HEK293 (cell line): ENCODE data around the gene FBXL4.

Experiments
- CTCF ChIA-PET: fragments of 350-600 bp; formaldehyde crosslinking; extraction: SDS; loops from one replicate; lab custom pipeline; 2021; ENCODE audit warnings: antibody characterized with exemption; lab: Yijun Ruan, JAX
- POLR2A ChIA-PET: fragments of 300-600 bp; formaldehyde crosslinking; extraction: SDS; loops from one replicate; lab custom pipeline; 2020; ENCODE audit warnings: antibody characterized with exemption, inconsistent platforms; lab: Yijun Ruan, JAX
- H3K27ac ChIP-seq: fragments of 200-500 bp; sonication (Bioruptor generic); 2 replicates; pipeline ENCODE4 v1.5.1; 2014; ENCODE audit warnings: low read depth, low read length, control low read depth, inconsistent platforms; ENCODE audit errors: extremely low read depth
- H3K36me3 ChIP-seq, 2 experiments: fragments of 200-500 bp in 1 of 2; sonication (Bioruptor generic) in 1 of 2; 1 replicate in 1 of 2; 2 replicates in 1 of 2; pipeline ENCODE4 v1.5.1; 2014 to 2017; ENCODE audit warnings: inconsistent platforms in 2 of 2, low read length in 2 of 2; ENCODE audit not compliant: control insufficient read depth in 2 of 2, insufficient read depth in 1 of 2
- H3K4me1 ChIP-seq: fragments of 200-500 bp; sonication (Bioruptor generic); 2 replicates; pipeline ENCODE4 v1.5.1; 2014; ENCODE audit warnings: mild to moderate bottlenecking, low read length, inconsistent platforms; ENCODE audit not compliant: control insufficient read depth, insufficient read depth
- H3K4me3 ChIP-seq: 2 replicates; pipeline ENCODE4 v1.5.1; 2011; ENCODE audit warnings: low read depth, mild to moderate bottlenecking, control low read depth, low read length, moderate library complexity
- H3K9me3 ChIP-seq: fragments of 200-500 bp; sonication (Bioruptor generic); 2 replicates; pipeline ENCODE4 v1.5.1; 2014; ENCODE audit warnings: low read depth, low read length, inconsistent platforms; ENCODE audit not compliant: control insufficient read depth, insufficient read depth
- GFI1B ChIP-seq: fragments of 450-650 bp; formaldehyde crosslinking; IDR thresholded peaks from 2 replicates; pipeline ENCODE4 v1.5.1; 2016; ENCODE audit warnings: missing biosample characterization, missing genetic modification characterization
- GLIS2 ChIP-seq: fragments of 450-650 bp; formaldehyde crosslinking; IDR thresholded peaks from 2 replicates; pipeline ENCODE4 v1.5.1; 2016; ENCODE audit warnings: missing biosample characterization, missing genetic modification characterization
- KLF8 ChIP-seq: fragments of 450-650 bp; formaldehyde crosslinking; IDR thresholded peaks from 2 replicates; pipeline ENCODE4 v1.5.1; 2016; ENCODE audit warnings: missing biosample characterization, missing genetic modification characterization
- OVOL3 ChIP-seq: fragments of 450-650 bp; formaldehyde crosslinking; IDR thresholded peaks from 2 replicates; pipeline ENCODE4 v1.5.1; 2016; ENCODE audit warnings: missing biosample characterization, missing genetic modification characterization
- SCRT2 ChIP-seq: fragments of 450-650 bp; formaldehyde crosslinking; IDR thresholded peaks from 2 replicates; pipeline ENCODE4 v1.5.1; 2016; ENCODE audit warnings: missing biosample characterization, missing genetic modification characterization
- SP2 ChIP-seq: fragments of 450-650 bp; formaldehyde crosslinking; IDR thresholded peaks from 2 replicates; pipeline ENCODE4 v1.5.1; 2016; ENCODE audit warnings: missing biosample characterization, missing genetic modification characterization
- TRIM28 ChIP-seq: IDR thresholded peaks from 2 replicates; pipeline ENCODE4 v1.6.1; 2011; ENCODE audit warnings: low read length, control low read depth, borderline replicate concordance
- ZBTB7A ChIP-seq: fragments of 450-650 bp; formaldehyde crosslinking; IDR thresholded peaks from 2 replicates; pipeline ENCODE4 v1.5.1; 2016; ENCODE audit warnings: low read depth, missing biosample characterization, missing genetic modification characterization
- ZBTB8A ChIP-seq: fragments of 450-650 bp; formaldehyde crosslinking; IDR thresholded peaks from 2 replicates; pipeline ENCODE4 v1.5.1; 2016; ENCODE audit warnings: missing biosample characterization, missing genetic modification characterization
- ZEB2 ChIP-seq: fragments of 450-650 bp; formaldehyde crosslinking; IDR thresholded peaks from 2 replicates; pipeline ENCODE4 v1.5.1; 2016; ENCODE audit warnings: missing biosample characterization, missing genetic modification characterization
- ZNF121 ChIP-seq: fragments of 450-650 bp; formaldehyde crosslinking; IDR thresholded peaks from 2 replicates; pipeline ENCODE4 v1.5.1; 2016; ENCODE audit warnings: missing biosample characterization, missing genetic modification characterization
- ZNF211 ChIP-seq: fragments of 450-650 bp; formaldehyde crosslinking; IDR thresholded peaks from 2 replicates; pipeline ENCODE4 v1.5.1; 2016; ENCODE audit warnings: low read depth, missing biosample characterization, missing genetic modification characterization
- ZNF324 ChIP-seq: fragments of 450-650 bp; formaldehyde crosslinking; IDR thresholded peaks from 2 replicates; pipeline ENCODE4 v1.5.1; 2016; ENCODE audit warnings: missing biosample characterization, missing genetic modification characterization
- ZNF335 ChIP-seq: fragments of 450-650 bp; formaldehyde crosslinking; conservative IDR thresholded peaks from 2 replicates; pipeline ENCODE4 v1.5.1; 2016; ENCODE audit warnings: missing biosample characterization, missing genetic modification characterization
- ZNF366 ChIP-seq: fragments of 450-650 bp; formaldehyde crosslinking; conservative IDR thresholded peaks from 2 replicates; pipeline ENCODE4 v1.5.1; 2016; ENCODE audit warnings: missing biosample characterization, missing genetic modification characterization
- ZNF37A ChIP-seq: fragments of 450-650 bp; IDR thresholded peaks from 2 replicates; pipeline ENCODE4 v1.5.1; 2018; ENCODE audit warnings: missing biosample characterization, missing genetic modification characterization
- ZNF426 ChIP-seq: fragments of 450-650 bp; formaldehyde crosslinking; IDR thresholded peaks from 2 replicates; pipeline ENCODE4 v1.5.1; 2017; ENCODE audit warnings: missing biosample characterization, missing genetic modification characterization, mild to moderate bottlenecking, inconsistent platforms, moderate library complexity
- ZNF514 ChIP-seq: fragments of 450-650 bp; formaldehyde crosslinking; IDR thresholded peaks from 2 replicates; pipeline ENCODE4 v1.5.1; 2016; ENCODE audit warnings: missing biosample characterization, missing genetic modification characterization
- ZNF596 ChIP-seq: fragments of 450-650 bp; IDR thresholded peaks from 2 replicates; pipeline ENCODE4 v1.5.0; 2018; ENCODE audit warnings: missing biosample characterization, mild to moderate bottlenecking, missing genetic modification characterization, moderate library complexity
- ZNF624 ChIP-seq: fragments of 450-650 bp; formaldehyde crosslinking; IDR thresholded peaks from 2 replicates; pipeline ENCODE4 v1.5.1; 2017; ENCODE audit warnings: missing biosample characterization, missing genetic modification characterization
- ZNF654 ChIP-seq: fragments of 450-650 bp; formaldehyde crosslinking; IDR thresholded peaks from 2 replicates; pipeline ENCODE4 v1.5.1; 2016; ENCODE audit warnings: low read depth, missing biosample characterization, missing genetic modification characterization
- ZNF658 ChIP-seq: fragments of 450-650 bp; formaldehyde crosslinking; IDR thresholded peaks from 2 replicates; pipeline ENCODE4; 2016; ENCODE audit warnings: missing biosample characterization, missing genetic modification characterization
- ZNF76 ChIP-seq: fragments of 450-650 bp; formaldehyde crosslinking; IDR thresholded peaks from 2 replicates; pipeline ENCODE4; 2016; ENCODE audit warnings: low read depth, missing biosample characterization, missing genetic modification characterization, borderline replicate concordance
- ZNF776 ChIP-seq: fragments of 450-650 bp; formaldehyde crosslinking; IDR thresholded peaks from 2 replicates; pipeline ENCODE4 v1.5.0; 2017; ENCODE audit warnings: missing biosample characterization, missing genetic modification characterization, borderline replicate concordance
- ZNF837 ChIP-seq: fragments of 450-650 bp; formaldehyde crosslinking; IDR thresholded peaks from 2 replicates; pipeline ENCODE4 v1.5.1; 2016; ENCODE audit warnings: missing biosample characterization, missing genetic modification characterization
- ZSCAN30 ChIP-seq: fragments of 450-650 bp; IDR thresholded peaks from 2 replicates; pipeline ENCODE4 v1.5.1; 2018; ENCODE audit warnings: missing biosample characterization, mild to moderate bottlenecking, missing genetic modification characterization, moderate library complexity
- TF ChIP-seq, protein P1 (sequence below): fragments of 450-650 bp; formaldehyde crosslinking; IDR thresholded peaks from 2 replicates; pipeline ENCODE4 v1.5.1; 2016; ENCODE audit warnings: missing biosample characterization, missing genetic modification characterization
- TF ChIP-seq, protein P2 (sequence below): fragments of 450-650 bp; formaldehyde crosslinking; IDR thresholded peaks from 2 replicates; pipeline ENCODE4 v1.5.1; 2017; ENCODE audit warnings: missing biosample characterization, missing genetic modification characterization
- TF ChIP-seq, protein P3 (sequence below): fragments of 450-650 bp; formaldehyde crosslinking; IDR thresholded peaks from 2 replicates; pipeline ENCODE4 v1.5.1; 2016; ENCODE audit warnings: missing biosample characterization, missing genetic modification characterization

The FBXL4 gene

GRCh38 chr6:98864497-98864896 lies 83.2 kb downstream of the FBXL4 start:
- TF ChIP-seq ZNF596, result no peak
- TF ChIP-seq OVOL3 (tag by site-specific recombination), result no peak
- TF ChIP-seq, protein P1, sequence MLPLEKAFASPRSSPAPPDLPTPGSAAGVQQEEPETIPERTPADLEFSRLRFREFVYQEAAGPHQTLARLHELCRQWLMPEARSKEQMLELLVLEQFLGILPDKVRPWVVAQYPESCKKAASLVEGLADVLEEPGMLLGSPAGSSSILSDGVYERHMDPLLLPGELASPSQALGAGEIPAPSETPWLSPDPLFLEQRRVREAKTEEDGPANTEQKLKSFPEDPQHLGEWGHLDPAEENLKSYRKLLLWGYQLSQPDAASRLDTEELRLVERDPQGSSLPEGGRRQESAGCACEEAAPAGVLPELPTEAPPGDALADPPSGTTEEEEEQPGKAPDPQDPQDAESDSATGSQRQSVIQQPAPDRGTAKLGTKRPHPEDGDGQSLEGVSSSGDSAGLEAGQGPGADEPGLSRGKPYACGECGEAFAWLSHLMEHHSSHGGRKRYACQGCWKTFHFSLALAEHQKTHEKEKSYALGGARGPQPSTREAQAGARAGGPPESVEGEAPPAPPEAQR (tag by site-specific recombination), result no peak
- TF ChIP-seq, all 188 proteins: peak for 0
- peaks cover 0 to 3% of the 10 kb centered on the region in 2 experiments for H3K36me3 ChIP-seq
- H3K4me3 ChIP-seq, result no peak overlapping the region
- H3K4me1 ChIP-seq, result no peaks in the 10 kb centered on the region
- ChIA-PET POLR2A (no interaction called here), CTCF (no interaction called here)
- H3K27ac ChIP-seq, result no peak overlapping the region
- H3K9me3 ChIP-seq, result no peaks in the 10 kb centered on the region

- Histone ChIP-seq H3K4me3 (no peak overlapping the region), H3K9me3 (no peaks in the 10 kb centered on the region)
- no peak for TF ChIP-seq ZNF514 (tag by site-specific recombination)
- no peak for TF ChIP-seq ZNF776 (tag by site-specific recombination)
- TF ChIP-seq ZNF335 (tag by site-specific recombination), result no peak
- TF ChIP-seq ZBTB7A (tag by site-specific recombination), result no peak
- TF ChIP-seq ZNF37A (tag by site-specific recombination), result no peak
- no peak for TF ChIP-seq ZSCAN30 (tag by site-specific recombination)
- TF ChIP-seq ZNF211 (tag by site-specific recombination), result no peak
- TF ChIP-seq ZNF426 (tag by site-specific recombination), result no peak
- no peak for TF ChIP-seq GLIS2 (tag by site-specific recombination)
- TF ChIP-seq SP2 (tag by site-specific recombination), result no peak
- TF ChIP-seq, protein P2, sequence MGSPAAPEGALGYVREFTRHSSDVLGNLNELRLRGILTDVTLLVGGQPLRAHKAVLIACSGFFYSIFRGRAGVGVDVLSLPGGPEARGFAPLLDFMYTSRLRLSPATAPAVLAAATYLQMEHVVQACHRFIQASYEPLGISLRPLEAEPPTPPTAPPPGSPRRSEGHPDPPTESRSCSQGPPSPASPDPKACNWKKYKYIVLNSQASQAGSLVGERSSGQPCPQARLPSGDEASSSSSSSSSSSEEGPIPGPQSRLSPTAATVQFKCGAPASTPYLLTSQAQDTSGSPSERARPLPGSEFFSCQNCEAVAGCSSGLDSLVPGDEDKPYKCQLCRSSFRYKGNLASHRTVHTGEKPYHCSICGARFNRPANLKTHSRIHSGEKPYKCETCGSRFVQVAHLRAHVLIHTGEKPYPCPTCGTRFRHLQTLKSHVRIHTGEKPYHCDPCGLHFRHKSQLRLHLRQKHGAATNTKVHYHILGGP (tag by site-specific recombination), result no peak
- no peak for TF ChIP-seq GFI1B (tag by site-specific recombination)
- TF ChIP-seq ZBTB8A (tag by site-specific recombination), result no peak
These were observed 99.1 kb downstream of the FBXL4 start for GRCh38 chr6:98848539-98849242.

DNA sequence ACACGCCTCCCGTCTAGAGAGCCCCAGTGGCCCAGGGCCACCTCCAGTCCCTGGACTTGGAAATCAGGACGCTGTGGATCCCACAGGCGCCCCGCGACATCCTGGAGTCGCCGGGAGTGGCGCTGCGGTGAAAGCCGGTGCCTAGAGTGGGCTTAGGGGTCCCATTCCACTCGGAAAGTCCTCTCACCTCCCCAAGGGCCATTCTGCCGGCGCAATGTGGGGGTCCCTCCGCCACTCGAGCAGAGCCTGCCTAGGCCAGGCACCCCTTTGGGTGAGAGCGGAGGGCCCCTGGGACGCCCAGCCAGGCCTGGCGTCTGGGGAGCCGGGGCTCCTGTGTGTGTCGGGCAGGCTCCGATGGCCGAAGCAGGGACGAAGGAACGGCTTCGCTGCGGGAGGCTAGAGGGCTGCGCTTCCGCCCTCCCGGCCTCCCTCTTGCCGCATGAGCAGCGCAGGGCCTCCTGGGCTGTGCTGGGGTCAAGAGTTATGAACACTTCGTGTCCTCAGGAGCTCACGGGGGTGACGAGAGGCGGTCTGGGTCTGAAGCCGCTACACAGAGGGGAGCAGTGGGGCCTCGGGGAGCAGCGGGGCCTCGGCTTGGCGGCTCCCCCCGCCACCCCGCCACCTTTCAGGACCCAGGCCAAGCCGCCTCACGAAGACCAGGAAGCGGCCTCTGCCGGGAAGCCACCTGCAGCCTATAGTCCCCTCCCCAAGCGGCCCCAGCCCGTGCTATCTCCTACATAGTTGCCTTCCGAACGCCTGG lies 99.8 kb downstream of the FBXL4 start:
- Histone ChIP-seq H3K36me3 (peaks cover 0 to 10% of the 10 kb centered on the region in 2 experiments; a peak in 1 of 3 replicates), H3K9me3 (no peaks in the 10 kb centered on the region), H3K27ac (no peak overlapping the region), H3K4me1 (peaks cover 3% of the 10 kb centered on the region), H3K4me3 (no peak overlapping the region)
- ChIA-PET POLR2A (no interaction called here), CTCF (interaction anchor here (0.8 kb wide), 1 partner anchor 268 kb away, joined by 3 read pairs; no protein-coding TSS in a partner anchor)
- TF ChIP-seq, protein P3, sequence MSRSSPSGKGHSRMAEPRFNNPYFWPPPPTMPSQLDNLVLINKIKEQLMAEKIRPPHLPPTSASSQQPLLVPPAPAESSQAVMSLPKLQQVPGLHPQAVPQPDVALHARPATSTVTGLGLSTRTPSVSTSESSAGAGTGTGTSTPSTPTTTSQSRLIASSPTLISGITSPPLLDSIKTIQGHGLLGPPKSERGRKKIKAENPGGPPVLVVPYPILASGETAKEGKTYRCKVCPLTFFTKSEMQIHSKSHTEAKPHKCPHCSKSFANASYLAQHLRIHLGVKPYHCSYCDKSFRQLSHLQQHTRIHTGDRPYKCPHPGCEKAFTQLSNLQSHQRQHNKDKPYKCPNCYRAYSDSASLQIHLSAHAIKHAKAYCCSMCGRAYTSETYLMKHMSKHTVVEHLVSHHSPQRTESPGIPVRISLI (tag by site-specific recombination), result no peak
- TF ChIP-seq TRIM28 (no peak), ZNF324 (no peak), ZNF624 (tag by site-specific recombination) (no peak), ZNF76 (tag by site-specific recombination) (no peak), ZNF121 (tag by site-specific recombination) (no peak), ZEB2 (tag by site-specific recombination) (no peak), ZNF654 (no peak), ZNF658 (tag by site-specific recombination) (no peak), KLF8 (tag by site-specific recombination) (no peak), ZNF837 (tag by site-specific recombination) (no peak), SCRT2 (tag by site-specific recombination) (no peak), ZNF366 (tag by site-specific recombination) (no peak)

More at GRCh38 chr6:98848539-98849242, 99.1 kb downstream of the FBXL4 start:
- ChIA-PET CTCF (no interaction called here), POLR2A (no interaction called here)
- H3K4me1 ChIP-seq, result peaks cover 3% of the 10 kb centered on the region
- peaks cover 0 to 10% of the 10 kb centered on the region in 2 experiments; a peak in 1 of 3 replicates for H3K36me3 ChIP-seq
- no peak overlapping the region for H3K27ac ChIP-seq
